ENCODE data around the gene TTLL5.

Gene TTLL5

GRCh38 chr14:75771595-75771994, 110.5 kb downstream of the TTLL5 start:
- Mint-ChIP-seq H3K27ac (no peak overlapping the region), H3K9me3 (no peaks in the 10 kb centered on the region), H3K4me3 (no peak overlapping the region), H3K36me3 (peaks cover 10% of the 10 kb centered on the region), H3K4me1 (no peaks in the 10 kb centered on the region)
- no peak for DNase-seq (ENCODE audit: low spot score in 2 of 2)
- no peak for ATAC-seq

DNA sequence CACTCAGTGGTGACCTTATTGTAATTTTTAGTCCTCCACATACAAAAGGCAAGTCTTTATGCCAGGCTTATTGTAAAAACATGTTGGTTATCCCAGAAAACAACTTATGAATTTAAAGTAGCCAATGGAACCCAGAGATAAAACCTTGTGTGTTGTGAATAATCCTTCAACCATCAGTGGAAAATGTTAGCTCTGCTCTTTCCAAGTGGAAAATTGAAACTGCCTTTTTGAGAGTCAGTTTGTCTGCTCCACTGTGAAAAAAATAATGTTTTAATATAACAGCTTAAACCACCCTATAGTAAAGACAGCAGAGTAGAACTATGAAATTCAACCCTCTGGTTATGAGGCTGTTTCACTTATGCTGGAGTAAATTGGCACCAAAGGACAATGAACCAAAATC, 112.0 kb downstream of the TTLL5 start:
- Mint-ChIP-seq H3K36me3 (peaks cover 19% of the 10 kb centered on the region), H3K4me3 (no peak overlapping the region), H3K9me3 (no peaks in the 10 kb centered on the region), H3K4me1 (no peaks in the 10 kb centered on the region), H3K27ac (no peak overlapping the region)
- ATAC-seq (no peak), DNase-seq (ENCODE audit: low spot score in 2 of 2) (no peak)

DNA sequence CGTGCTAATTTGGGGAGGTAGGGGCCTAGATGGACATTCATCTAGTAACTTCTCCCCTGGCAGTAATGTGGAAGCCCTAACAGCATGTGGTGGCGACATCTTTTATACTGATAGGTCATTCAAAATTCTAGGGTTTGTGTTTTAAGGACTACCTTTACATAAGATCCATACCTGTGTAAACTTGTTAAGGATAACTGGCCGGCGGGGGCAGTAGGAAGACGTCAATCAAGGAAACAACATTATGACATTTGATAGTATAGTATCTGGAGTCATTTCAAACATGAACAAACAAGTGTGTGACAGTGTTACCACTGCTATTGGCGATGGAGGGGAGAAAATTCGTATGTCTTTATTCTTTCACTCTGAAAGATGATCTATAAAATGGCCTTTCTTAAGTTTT, 120.0 kb downstream of the TTLL5 start:
- no peak overlapping the region for H3K27ac Mint-ChIP-seq
- ATAC-seq (no peak), DNase-seq (ENCODE audit: low spot score in 2 of 2) (no peak)
- no peaks in the 10 kb centered on the region for H3K4me1 Mint-ChIP-seq
- no peak overlapping the region for H3K4me3 Mint-ChIP-seq
- H3K36me3 Mint-ChIP-seq = peaks cover 45% of the 10 kb centered on the region
- H3K9me3 Mint-ChIP-seq = no peaks in the 10 kb centered on the region

DNA sequence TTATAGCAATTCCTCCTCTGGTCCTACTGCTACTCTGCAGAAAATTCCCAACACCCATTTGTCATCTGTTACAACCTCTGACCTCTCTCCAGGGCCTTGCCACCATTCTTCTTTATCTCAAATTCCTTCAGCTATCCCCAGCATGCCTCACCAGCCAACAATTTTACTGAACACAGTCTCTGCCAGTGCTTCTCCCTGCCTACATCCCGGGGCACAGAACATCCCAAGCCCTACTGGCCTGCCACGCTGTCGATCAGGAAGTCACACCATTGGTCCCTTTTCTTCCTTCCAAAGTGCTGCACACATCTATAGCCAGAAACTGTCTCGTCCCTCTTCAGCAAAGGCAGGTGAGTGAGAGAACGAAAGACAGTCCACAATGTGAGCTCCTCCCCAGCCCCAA, 122.1 kb downstream of the TTLL5 start:
- DNase-seq (ENCODE audit: low spot score in 2 of 2) (no peak), ATAC-seq (no peak)
- Mint-ChIP-seq H3K4me1 (no peaks in the 10 kb centered on the region), H3K9me3 (no peaks in the 10 kb centered on the region), H3K36me3 (peaks cover 35% of the 10 kb centered on the region), H3K27ac (peak overlapping the region; percentile 6), H3K4me3 (no peak overlapping the region)

- Mint-ChIP-seq H3K4me3 (no peak overlapping the region), H3K9me3 (no peaks in the 10 kb centered on the region), H3K36me3 (peaks cover 35% of the 10 kb centered on the region)
Observed at GRCh38 chr14:75783602-75784313, 122.7 kb downstream of the TTLL5 start.

DNA sequence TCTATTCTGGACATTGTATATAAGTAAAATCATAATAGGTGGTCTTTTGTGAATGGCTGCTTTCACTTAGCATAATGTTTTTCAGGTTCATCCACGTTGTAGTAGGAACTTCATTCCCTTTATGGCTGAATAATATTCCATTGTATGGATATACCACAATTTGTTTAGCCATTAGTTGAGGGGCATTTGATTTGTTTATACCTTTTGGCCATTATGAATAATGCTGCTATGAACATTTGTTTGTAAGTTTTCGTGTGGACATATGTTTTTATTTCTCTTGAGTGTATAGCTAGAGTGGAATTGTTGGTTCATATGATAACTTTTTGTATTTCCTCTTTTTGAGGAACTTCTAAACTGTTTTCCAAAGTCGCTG, 123.3 kb downstream of the TTLL5 start:
- peaks cover 2% of the 10 kb centered on the region for H3K9me3 Mint-ChIP-seq
- ATAC-seq (no peak), DNase-seq (ENCODE audit: low spot score in 2 of 2) (no peak)
- H3K27ac Mint-ChIP-seq = no peak overlapping the region
- H3K4me1 Mint-ChIP-seq = no peaks in the 10 kb centered on the region
- no peak overlapping the region for H3K4me3 Mint-ChIP-seq
- H3K36me3 Mint-ChIP-seq = peaks cover 34% of the 10 kb centered on the region

More at GRCh38 chr14:75783602-75784313, 122.7 kb downstream of the TTLL5 start:
- Mint-ChIP-seq H3K27ac (peak overlapping the region; percentile 6), H3K4me1 (no peaks in the 10 kb centered on the region)
- no peak for DNase-seq (ENCODE audit: low spot score in 2 of 2)
- ATAC-seq = no peak

GRCh38 chr14:75793806-75794205, 132.8 kb downstream of the TTLL5 start:
- Mint-ChIP-seq H3K36me3 (peaks cover 7% of the 10 kb centered on the region), H3K9me3 (peaks cover 2% of the 10 kb centered on the region), H3K4me3 (no peak overlapping the region), H3K27ac (no peak overlapping the region), H3K4me1 (no peaks in the 10 kb centered on the region)
- DNase-seq (ENCODE audit: low spot score in 2 of 2) (no peak), ATAC-seq (no peak)

DNA sequence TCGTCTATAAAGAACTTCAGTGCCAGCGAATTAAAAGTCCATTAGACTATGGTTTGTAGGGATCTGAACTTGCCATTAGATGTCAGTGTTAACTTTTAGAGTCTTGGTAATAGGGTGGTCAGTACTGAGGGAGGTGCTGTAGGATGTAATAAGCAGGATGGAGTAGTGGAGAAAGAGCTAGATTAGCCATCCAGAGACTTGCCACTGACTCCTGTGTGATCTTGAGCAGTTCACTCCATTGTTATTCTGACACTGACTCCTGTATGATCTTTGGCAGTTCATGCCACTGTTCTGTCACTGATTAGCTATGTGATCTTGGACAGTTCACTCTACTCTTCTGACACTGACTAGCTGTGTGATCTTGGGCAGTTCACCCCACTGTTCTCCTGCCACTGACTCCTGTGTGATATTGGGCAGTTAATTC, 133.6 kb downstream of the TTLL5 start:
- Mint-ChIP-seq H3K4me1 (no peaks in the 10 kb centered on the region), H3K27ac (no peak overlapping the region), H3K4me3 (no peak overlapping the region), H3K9me3 (peaks cover 5% of the 10 kb centered on the region), H3K36me3 (peaks cover 7% of the 10 kb centered on the region)
- ATAC-seq = no peak
- no peak for DNase-seq (ENCODE audit: low spot score in 2 of 2)

DNA sequence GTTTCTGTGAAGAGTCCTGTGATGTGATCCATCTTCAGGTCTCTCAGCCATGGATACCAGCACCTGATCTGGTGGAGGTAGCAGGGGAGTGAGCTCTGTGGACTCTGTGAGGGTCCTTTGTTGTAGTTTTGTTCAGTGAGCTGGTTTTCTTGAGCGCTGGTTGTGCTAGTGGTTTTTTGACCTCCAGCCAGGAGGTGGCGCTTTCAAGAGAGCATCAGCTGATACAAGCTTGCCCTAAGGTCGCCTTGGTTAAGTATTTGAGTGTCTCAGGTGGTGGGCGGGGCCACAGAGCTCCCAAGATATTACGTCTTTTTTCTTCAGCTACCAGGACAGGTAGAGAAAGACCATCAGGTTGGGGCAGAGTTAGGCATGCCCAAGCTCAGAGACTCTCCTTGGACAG, 139.7 kb downstream of the TTLL5 start:
- Mint-ChIP-seq H3K27ac (no peak overlapping the region), H3K9me3 (peaks cover 5% of the 10 kb centered on the region), H3K36me3 (peaks cover 13% of the 10 kb centered on the region), H3K4me1 (no peaks in the 10 kb centered on the region), H3K4me3 (no peak overlapping the region)
- ATAC-seq (no peak), DNase-seq (ENCODE audit: low spot score in 2 of 2) (no peak)

- ATAC-seq (no peak), DNase-seq (ENCODE audit: low spot score in 2 of 2) (no peak)
- Mint-ChIP-seq H3K27ac (no peak overlapping the region), H3K4me3 (no peak overlapping the region), H3K4me1 (no peaks in the 10 kb centered on the region), H3K36me3 (peaks cover 6% of the 10 kb centered on the region), H3K9me3 (peaks cover 5% of the 10 kb centered on the region)
Observed at GRCh38 chr14:75802486-75802885, 141.4 kb downstream of the TTLL5 start.

DNA sequence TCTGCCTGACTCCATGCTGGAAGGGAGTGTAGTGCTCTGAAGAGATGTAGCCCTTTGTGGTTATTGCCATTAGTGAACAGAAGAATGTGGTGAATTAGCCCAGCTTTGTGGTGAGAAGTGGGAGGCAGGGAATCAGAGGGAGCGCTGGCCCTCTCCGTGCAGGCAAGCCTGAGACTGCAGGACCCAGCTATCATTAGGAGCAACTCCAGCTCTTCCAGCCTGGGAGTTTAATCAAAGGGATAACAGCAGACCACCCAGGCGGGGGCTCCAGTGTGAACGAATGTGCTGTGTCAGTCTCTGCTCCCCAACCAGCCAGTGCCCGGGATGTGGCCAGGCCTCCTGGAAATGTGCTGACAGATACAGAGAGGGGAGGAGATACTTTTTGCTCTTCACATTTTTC, 142.7 kb downstream of the TTLL5 start:
- Mint-ChIP-seq H3K9me3 (peaks cover 5% of the 10 kb centered on the region), H3K4me1 (no peaks in the 10 kb centered on the region), H3K36me3 (peaks cover 6% of the 10 kb centered on the region), H3K27ac (no peak overlapping the region), H3K4me3 (no peak overlapping the region)
- ATAC-seq = no peak
- DNase-seq (ENCODE audit: low spot score in 2 of 2) = no peak

DNA sequence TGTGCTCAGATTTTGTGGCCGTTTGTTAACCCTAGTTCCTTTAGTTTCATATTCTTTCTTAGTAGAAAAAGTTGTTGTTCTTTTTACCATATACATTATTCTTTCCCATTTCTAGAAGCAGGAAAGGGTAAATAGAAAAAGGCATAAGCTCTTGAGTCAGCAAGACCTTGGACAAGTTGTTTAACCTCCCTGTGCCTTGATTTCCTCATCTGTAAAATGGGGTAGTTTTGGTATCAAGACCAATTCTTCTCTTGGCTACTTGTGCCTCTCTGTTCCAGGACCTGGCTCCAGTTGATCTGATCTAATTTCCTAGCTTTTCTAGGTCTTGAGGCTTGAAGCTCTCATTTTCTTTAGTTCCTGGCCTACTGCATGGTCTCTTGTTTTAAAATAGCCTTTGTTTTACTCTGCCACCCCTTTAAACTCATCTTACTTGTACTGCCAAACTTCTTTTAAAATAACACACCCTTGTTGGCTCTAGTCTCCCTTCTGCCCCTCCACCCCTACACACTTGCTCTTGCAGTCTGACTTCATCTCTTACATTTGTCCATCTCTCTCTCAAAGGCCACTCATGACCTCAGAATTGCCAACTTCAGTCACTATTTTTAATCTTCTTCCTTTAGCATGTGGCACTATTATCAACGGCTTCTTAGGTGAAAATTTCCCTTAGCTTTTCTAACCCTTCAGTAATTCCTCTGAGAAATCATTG, 143.7 kb downstream of the TTLL5 start:
- H3K4me1 Mint-ChIP-seq = no peaks in the 10 kb centered on the region
- no peaks in the 10 kb centered on the region for H3K9me3 Mint-ChIP-seq
- H3K27ac Mint-ChIP-seq = no peak overlapping the region
- H3K36me3 Mint-ChIP-seq = peaks cover 6% of the 10 kb centered on the region
- no peak overlapping the region for H3K4me3 Mint-ChIP-seq
- ATAC-seq (no peak), DNase-seq (ENCODE audit: low spot score in 2 of 2) (no peak)

GRCh38 chr14:75805646-75806045, 144.6 kb downstream of the TTLL5 start:
- no peak for DNase-seq (ENCODE audit: low spot score in 2 of 2)
- no peak for ATAC-seq
- Mint-ChIP-seq H3K4me1 (no peaks in the 10 kb centered on the region), H3K36me3 (peaks cover 6% of the 10 kb centered on the region), H3K9me3 (no peaks in the 10 kb centered on the region), H3K4me3 (no peak overlapping the region), H3K27ac (no peak overlapping the region)

GRCh38 chr14:75806352-75806832, 145.3 kb downstream of the TTLL5 start:
- no peak for ATAC-seq
- Mint-ChIP-seq H3K4me1 (no peaks in the 10 kb centered on the region), H3K36me3 (peaks cover 6% of the 10 kb centered on the region), H3K9me3 (no peaks in the 10 kb centered on the region), H3K27ac (no peak overlapping the region), H3K4me3 (no peak overlapping the region)
- no peak for DNase-seq (ENCODE audit: low spot score in 2 of 2)

GRCh38 chr14:75807667-75808360, 146.8 kb downstream of the TTLL5 start:
- no peaks in the 10 kb centered on the region for H3K4me1 Mint-ChIP-seq
- H3K27ac Mint-ChIP-seq = no peak overlapping the region
- ATAC-seq (no peak), DNase-seq (ENCODE audit: low spot score in 2 of 2) (no peak)
- H3K4me3 Mint-ChIP-seq = no peak overlapping the region
- H3K36me3 Mint-ChIP-seq = peaks cover 10% of the 10 kb centered on the region
- no peaks in the 10 kb centered on the region for H3K9me3 Mint-ChIP-seq

Measured in stimulated activated effector memory CD8-positive, alpha-beta T cell treated with anti-CD3 and anti-CD28 coated beads, Interleukin-12 subunit alpha, Interleukin-12 subunit beta, amount 100 ng/mL, for 72 hours (primary cell).